Measurements from ENCODE around the gene NAV2. TPM values are rescaled to one million over a fixed set of nuclear protein-coding genes. Genes with fewer than 3 reads are reported as not detected.

NAV2 gene
- total RNA-seq, 1 experiment from 2014 or later: 63.5 TPM

GRCh38 chr11:20054584-20054983 lies 341.9 kb downstream of the NAV2 start:
- Mint-ChIP-seq H3K27me3 (ENCODE audit: insufficient read depth, unreplicated experiment) (no peaks in the 10 kb centered on the region), H3K9me3 (ENCODE audit: unreplicated experiment) (no peaks in the 10 kb centered on the region), H3K36me3 (ENCODE audit: insufficient read depth, unreplicated experiment) (peaks cover 79% of the 10 kb centered on the region), H3K27ac (ENCODE audit: unreplicated experiment) (no peak overlapping the region), H3K4me1 (ENCODE audit: low read depth, unreplicated experiment) (peaks cover 10% of the 10 kb centered on the region), H3K4me3 (ENCODE audit: unreplicated experiment) (no peak overlapping the region)
- Histone ChIP-seq H3K27me3 (replicated peaks; ENCODE audit: control insufficient read depth, insufficient read depth, low read length) (no peaks in the 10 kb centered on the region), H3K4me3 (ENCODE audit: low read depth, low read length) (no peak overlapping the region), H3K4me1 (peaks cover 8% of the 10 kb centered on the region; the same call in 1 of the 2 replicates), H3K36me3 (ENCODE audit: control insufficient read depth, insufficient read depth, low read length) (no peaks in the 10 kb centered on the region; the same call in 1 of the 2 replicates), H3K9me3 (no peaks in the 10 kb centered on the region)
- ChIA-PET POLR2A (no interaction called here), CTCF (interaction anchor here (0.6 kb wide), 1 partner anchor 119 kb away, joined by 4 read pairs; no protein-coding TSS in a partner anchor)
- TF ChIP-seq CTCF (IDR thresholded peaks at IDR 0.05; ENCODE audit: insufficient read depth in 1 of 2, low read depth in 1 of 2, low read length in 1 of 2, severe bottlenecking in 1 of 2, unreplicated experiment in 1 of 2): no peak
- DNase-seq: no peak
- BruUV-seq (replicated peaks): no TSS peak
- intact Hi-C loops (cut with micrococcal nuclease; ENCODE audit: unreplicated experiment): no loop called here

GRCh38 chr11:20055312-20055711 lies 342.7 kb downstream of the NAV2 start:
- no peaks in the 10 kb centered on the region for H3K27me3 ChIP-seq (replicated peaks; ENCODE audit: control insufficient read depth, insufficient read depth, low read length)
- intact Hi-C loops (cut with micrococcal nuclease; ENCODE audit: unreplicated experiment): no loop called here
- H3K27me3 Mint-ChIP-seq (ENCODE audit: insufficient read depth, unreplicated experiment): no peaks in the 10 kb centered on the region
- H3K36me3 Mint-ChIP-seq (ENCODE audit: insufficient read depth, unreplicated experiment): peaks cover 79% of the 10 kb centered on the region
- H3K4me1 Mint-ChIP-seq (ENCODE audit: low read depth, unreplicated experiment): peaks cover 2% of the 10 kb centered on the region
- H3K36me3 ChIP-seq (ENCODE audit: control insufficient read depth, insufficient read depth, low read length): no peaks in the 10 kb centered on the region; the same call in 1 of the 2 replicates
- no TSS peak for BruUV-seq (replicated peaks)
- POLR2A ChIA-PET: no interaction called here
- no peaks in the 10 kb centered on the region for H3K9me3 Mint-ChIP-seq (ENCODE audit: unreplicated experiment)
- DNase-seq: no peak
- no peak overlapping the region for H3K4me3 ChIP-seq (ENCODE audit: low read depth, low read length)
- H3K4me3 Mint-ChIP-seq (ENCODE audit: unreplicated experiment): no peak overlapping the region
- no peak overlapping the region for H3K27ac Mint-ChIP-seq (ENCODE audit: unreplicated experiment)
- CTCF ChIA-PET: no interaction called here
- no peak for TF ChIP-seq CTCF (IDR thresholded peaks at IDR 0.05; ENCODE audit: insufficient read depth in 1 of 2, low read depth in 1 of 2, low read length in 1 of 2, severe bottlenecking in 1 of 2, unreplicated experiment in 1 of 2)
- no peaks in the 10 kb centered on the region for H3K9me3 ChIP-seq
- 0 out of 2 replicates have a peak, but pooled peaks cover 1% of the 10 kb centered on the region for H3K4me1 ChIP-seq

- H3K4me1 ChIP-seq: no peaks in the 10 kb centered on the region
These were observed 343.7 kb downstream of the NAV2 start for GRCh38 chr11:20056109-20056949.

More at GRCh38 chr11:20056109-20056949, 343.7 kb downstream of the NAV2 start:
- no peaks in the 10 kb centered on the region for H3K9me3 ChIP-seq
- POLR2A ChIA-PET: no interaction called here
- no peak overlapping the region for H3K4me3 ChIP-seq (ENCODE audit: low read depth, low read length)
- Mint-ChIP-seq H3K36me3 (ENCODE audit: insufficient read depth, unreplicated experiment) (peaks cover 80% of the 10 kb centered on the region), H3K27ac (ENCODE audit: unreplicated experiment) (no peak overlapping the region), H3K9me3 (ENCODE audit: unreplicated experiment) (no peaks in the 10 kb centered on the region), H3K4me1 (ENCODE audit: low read depth, unreplicated experiment) (no peaks in the 10 kb centered on the region), H3K4me3 (ENCODE audit: unreplicated experiment) (no peak overlapping the region), H3K27me3 (ENCODE audit: insufficient read depth, unreplicated experiment) (no peaks in the 10 kb centered on the region)
- no TSS peak for BruUV-seq (replicated peaks)
- CTCF ChIA-PET: no interaction called here
- no peak for TF ChIP-seq CTCF (IDR thresholded peaks at IDR 0.05; ENCODE audit: insufficient read depth in 1 of 2, low read depth in 1 of 2, low read length in 1 of 2, severe bottlenecking in 1 of 2, unreplicated experiment in 1 of 2)
- H3K36me3 ChIP-seq (ENCODE audit: control insufficient read depth, insufficient read depth, low read length): no peaks in the 10 kb centered on the region; the same call in 1 of the 2 replicates
- intact Hi-C loops (cut with micrococcal nuclease; ENCODE audit: unreplicated experiment): no loop called here
- H3K27me3 ChIP-seq (replicated peaks; ENCODE audit: control insufficient read depth, insufficient read depth, low read length): no peaks in the 10 kb centered on the region
- no peak for DNase-seq
